AG08395 (cell line): Measurements from ENCODE around the gene COL6A3.

Experiments
- DNase-seq: peaks from one replicate; pipeline ENCODE4 v3.0.0; 2012; ENCODE audit warnings: mixed read lengths, low spot score

The COL6A3 gene, protein sequence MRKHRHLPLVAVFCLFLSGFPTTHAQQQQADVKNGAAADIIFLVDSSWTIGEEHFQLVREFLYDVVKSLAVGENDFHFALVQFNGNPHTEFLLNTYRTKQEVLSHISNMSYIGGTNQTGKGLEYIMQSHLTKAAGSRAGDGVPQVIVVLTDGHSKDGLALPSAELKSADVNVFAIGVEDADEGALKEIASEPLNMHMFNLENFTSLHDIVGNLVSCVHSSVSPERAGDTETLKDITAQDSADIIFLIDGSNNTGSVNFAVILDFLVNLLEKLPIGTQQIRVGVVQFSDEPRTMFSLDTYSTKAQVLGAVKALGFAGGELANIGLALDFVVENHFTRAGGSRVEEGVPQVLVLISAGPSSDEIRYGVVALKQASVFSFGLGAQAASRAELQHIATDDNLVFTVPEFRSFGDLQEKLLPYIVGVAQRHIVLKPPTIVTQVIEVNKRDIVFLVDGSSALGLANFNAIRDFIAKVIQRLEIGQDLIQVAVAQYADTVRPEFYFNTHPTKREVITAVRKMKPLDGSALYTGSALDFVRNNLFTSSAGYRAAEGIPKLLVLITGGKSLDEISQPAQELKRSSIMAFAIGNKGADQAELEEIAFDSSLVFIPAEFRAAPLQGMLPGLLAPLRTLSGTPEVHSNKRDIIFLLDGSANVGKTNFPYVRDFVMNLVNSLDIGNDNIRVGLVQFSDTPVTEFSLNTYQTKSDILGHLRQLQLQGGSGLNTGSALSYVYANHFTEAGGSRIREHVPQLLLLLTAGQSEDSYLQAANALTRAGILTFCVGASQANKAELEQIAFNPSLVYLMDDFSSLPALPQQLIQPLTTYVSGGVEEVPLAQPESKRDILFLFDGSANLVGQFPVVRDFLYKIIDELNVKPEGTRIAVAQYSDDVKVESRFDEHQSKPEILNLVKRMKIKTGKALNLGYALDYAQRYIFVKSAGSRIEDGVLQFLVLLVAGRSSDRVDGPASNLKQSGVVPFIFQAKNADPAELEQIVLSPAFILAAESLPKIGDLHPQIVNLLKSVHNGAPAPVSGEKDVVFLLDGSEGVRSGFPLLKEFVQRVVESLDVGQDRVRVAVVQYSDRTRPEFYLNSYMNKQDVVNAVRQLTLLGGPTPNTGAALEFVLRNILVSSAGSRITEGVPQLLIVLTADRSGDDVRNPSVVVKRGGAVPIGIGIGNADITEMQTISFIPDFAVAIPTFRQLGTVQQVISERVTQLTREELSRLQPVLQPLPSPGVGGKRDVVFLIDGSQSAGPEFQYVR (N-terminal part only)

DNA sequence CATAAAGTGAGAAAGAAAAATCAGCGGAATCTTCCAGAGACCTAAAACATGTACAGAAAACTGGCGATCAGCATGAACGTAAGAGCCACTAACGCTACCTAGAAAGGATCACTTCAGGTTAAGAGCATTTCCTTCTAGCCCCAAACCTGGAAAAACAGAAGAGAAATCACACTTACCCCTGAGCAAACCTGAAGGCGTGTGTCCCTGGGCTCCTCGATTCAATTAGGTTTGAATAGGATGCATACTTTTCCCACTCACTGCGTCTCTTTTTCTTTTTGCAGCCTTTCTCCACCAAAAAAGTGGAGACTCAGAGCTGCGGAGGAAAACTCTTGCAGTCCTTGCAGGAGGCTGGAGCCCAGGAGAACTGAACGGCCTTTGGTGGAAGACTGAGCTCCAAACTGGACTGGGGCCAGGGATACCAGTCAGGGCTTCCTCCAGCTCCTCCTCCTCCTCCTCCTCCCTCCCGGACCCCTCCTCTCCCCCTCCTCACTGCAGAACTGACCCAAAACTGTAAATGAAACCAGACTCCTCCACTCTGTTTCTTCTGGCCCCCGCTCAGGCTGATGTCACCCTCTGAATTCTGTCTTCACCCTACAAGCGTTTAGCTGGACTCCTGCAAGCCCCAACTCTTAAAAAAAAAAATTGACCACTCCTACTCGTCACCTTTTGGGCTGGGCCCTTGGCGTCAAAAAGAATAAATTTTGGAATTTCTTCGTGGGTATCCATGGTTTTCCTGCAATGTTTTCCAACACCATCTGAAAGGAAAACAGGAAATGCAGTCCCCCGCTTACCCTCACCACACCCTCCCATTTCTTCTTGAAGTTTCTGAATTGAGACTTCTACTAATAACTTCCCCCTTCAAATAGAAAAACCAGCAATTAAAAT lies at the start of gene COL6A3:
TSS of gene COL6A3 (minus strand) at position 388 of the 885 bp plus-strand sequence. CDS start 17,347 bp downstream, outside the sequence.
- DNase-seq, result peak; percentile 73

DNA sequence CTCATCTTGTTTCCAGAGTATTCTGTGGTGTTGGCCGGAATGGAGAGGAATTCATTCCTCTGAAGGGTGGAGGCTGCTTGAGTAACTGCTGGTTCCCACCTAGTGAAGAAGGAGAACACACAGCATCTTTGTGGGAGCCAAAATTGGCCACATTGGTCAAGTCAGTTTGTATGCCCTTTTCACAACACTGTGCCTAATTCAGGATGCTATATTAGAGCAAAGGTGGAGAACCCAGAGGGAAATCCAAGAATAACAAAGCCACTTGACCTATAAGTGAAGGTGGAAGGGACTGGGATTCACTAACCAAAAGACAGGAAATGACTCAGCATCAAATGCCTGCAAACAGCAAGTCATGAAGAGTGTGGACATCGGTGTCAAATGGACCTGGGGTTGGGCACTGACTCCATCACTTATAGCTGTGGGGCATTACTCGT lies 45.8 kb upstream of the COL6A3 start:
- DNase-seq, result peak; percentile 63

DNA sequence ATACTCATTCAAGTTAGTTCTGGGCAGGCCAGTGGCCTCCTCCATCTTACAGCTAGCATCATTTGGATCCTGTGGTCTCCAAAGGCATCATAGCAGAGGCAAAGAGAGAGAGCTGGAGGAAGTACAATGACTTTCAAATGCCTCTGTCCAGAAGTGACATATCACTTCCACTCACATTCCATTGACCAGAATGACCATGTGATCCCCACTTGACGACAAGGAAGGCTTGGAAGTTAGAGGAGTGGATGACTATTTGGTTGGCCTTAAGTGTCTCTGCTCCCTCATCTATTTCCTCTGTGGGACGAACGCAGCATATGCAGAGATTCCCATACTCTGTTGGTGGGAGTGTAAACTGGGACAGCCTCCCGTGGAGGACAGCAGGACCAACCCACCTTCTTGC lies 45.3 kb upstream of the COL6A3 start:
- no peak for DNase-seq

DNA sequence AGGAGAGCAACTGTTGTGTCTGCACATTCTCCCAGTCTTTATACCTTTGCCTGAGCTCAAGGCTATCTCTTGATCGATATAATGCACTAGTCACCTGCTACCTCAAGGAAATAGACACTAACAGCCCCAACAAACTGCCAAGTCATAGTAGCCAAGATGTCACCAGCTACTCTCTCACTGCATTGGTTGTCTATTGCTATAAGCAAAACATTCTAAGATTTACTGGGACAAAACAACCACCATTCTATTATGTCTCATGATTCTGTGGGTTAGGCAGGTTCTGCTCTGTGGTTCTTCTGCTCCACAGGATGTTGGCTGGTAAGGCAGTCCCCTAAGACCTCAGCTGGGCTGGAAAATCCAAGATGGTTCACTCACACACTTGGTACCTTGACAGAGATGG lies 44.6 kb upstream of the COL6A3 start:
- DNase-seq, result no peak

DNA sequence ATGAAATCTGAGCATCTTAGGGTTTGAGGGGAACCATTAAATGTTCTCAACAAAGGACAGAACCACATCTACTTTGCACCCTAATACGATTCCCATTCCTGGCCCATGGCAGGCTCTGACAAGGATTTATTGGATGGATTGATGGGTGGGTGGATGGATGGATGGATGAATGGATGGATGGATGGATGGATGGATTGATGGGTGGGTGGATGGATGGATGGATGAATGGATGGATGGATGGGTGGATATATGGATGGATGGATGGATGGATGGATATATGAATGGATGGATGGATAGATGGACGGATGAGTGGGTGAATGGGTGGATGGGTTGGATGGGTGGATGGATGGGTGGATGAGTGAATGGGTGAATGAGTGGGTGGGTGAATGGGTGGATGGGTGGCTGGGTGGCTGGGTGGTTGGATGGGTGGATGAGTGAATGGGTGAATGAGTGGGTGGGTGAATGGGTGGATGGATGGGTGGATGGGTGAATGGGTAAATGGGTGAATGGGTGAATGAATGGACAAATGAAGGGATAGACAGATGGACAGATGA lies 43.5 kb upstream of the COL6A3 start:
- no peak for DNase-seq

DNA sequence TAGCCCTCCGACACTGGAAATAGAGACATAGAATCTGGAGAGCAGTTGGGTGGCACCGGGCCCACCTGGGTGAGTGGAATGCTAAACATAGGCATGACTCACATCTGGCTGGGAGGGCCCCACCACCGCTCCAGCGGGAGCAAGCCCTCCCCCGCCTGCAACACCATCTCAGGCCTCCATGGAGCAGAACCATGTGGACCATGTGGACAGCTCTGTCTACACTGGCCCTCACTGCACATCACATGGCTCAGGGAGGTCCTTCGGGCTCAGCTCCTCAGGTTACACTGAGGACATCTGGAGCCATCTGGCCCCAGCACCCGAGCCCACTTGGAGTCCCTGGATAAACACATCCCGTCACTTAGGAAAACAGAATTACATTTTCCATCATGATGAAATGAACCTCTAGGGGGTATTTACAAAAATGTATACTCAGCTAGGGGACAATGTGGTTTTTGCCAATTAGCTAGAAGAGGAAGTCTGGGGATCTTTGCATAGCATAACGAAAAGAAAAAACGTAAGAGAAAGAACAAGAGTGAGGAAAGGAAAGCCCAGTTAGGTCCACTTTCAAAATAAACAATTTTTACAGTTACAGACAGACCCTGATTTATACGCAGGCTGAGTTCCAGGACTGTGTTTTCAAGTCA lies 42.4 kb upstream of the COL6A3 start:
- DNase-seq, result peak; percentile 89

DNA sequence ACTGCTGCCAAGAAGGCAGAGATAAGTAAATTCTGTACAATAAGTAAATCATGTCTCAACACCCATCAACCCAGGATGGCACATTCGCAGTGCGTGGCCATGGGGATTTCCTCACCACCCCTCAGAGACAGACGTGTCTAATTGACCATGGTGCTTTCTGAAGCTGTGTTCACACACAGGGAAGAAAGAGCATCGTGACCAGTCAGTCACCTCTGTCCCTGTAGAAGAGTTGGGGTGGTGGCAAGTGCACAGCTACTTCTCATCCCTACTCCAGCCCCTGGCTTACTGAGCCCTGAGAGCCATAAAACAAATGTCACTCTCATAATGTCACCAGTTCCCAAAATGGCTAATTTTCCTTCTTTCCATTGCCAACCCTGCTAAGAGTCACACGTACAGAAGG lies 41.8 kb upstream of the COL6A3 start:
- no peak for DNase-seq

DNA sequence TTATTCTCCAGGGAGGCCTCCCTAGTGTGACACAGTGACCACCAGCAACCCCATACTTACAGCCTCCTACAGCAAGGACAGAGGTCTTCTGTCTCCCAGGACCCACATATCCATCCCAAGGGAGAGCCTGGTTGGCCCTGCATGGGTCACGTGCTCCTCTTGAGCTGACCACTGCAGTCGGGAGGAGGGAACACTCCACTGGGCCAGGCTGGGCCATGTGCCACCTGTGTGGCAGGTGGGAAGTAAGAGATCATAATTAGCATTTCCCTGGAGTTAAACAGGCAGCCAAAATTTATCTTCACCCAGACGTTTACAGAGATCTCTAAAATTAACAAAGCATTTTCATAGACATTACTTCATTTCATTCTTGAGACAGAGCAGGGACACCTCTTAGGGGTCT lies 39.7 kb upstream of the COL6A3 start:
- DNase-seq, result no peak

DNA sequence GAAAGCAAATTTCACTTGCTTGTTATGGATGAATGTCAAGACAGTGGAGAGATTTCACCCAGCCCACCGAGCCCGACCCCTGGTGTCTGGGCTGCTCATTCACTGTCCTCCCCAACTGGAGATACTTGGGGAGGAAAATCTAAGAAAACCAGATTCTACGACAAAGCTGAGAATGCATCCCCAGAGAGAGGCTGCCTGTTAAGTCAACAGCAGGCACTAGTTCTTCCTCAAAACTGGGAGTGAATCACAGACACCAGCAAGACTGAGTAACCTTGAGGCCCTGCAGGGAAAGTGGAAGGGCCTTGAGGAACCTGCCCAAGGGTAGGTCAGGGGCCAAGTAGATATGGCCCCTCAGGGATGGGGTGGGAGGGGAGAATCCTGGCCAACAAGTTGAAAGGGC lies 38.9 kb upstream of the COL6A3 start:
- DNase-seq, result no peak

DNA sequence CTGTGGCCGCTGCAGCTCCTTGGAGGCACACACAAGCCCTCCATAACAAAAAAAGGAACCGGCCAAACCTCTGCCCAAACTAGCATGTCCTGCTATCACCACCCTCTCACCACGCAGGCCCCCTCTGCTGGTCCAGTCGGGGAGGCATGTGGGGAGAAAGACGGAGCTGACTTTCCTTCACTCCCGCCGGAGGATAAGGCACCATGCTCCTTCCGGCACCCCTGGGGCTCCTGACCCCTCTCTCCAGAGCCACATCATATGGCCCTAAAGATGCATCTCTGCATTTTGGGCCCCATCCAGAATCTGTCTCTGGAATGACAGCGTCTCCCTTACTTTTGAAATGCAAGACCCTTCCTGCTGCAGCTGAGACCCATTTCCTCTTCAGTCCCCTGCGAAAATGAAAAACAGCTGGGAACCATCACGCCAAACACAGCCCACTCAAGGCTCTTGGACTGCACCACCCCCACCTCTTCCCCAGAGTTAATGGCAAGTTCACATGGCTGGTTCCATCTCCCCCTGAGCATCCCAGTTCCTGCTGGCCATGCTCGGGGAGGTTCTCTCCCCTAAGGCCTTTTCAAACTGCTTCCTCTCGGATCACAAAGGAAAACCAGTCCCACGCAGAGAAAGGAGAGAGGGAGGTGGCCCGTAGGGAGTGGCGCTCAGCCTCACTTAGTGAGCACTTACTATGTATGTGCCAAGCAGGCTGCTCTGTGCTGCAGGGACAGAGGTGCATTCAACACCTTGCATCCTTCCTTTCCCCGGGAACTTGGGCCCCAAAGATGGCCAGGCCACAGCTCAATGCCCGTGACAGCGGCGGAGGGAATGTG lies 37.9 kb upstream of the COL6A3 start:
- DNase-seq, result peak; percentile 63

DNA sequence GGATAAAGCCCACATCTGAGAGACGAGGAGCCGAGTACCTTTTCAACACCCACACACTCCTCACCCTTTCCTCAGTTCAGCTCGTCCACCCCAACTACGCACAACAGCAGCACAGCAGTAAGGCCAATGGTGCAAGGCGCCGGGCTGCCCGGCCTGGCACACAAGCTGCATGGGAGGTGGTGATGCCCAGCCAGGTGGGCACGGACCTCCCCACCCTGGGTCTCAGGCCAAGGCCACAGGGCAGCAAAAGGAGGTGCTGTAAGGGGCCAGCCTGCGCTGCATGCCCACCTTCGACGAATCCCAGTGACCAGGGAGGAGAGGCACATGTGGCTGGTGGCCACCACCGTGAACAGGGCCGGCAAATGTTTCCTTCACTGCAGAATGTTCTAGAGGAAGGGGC lies 36.6 kb upstream of the COL6A3 start:
- no peak for DNase-seq

DNA sequence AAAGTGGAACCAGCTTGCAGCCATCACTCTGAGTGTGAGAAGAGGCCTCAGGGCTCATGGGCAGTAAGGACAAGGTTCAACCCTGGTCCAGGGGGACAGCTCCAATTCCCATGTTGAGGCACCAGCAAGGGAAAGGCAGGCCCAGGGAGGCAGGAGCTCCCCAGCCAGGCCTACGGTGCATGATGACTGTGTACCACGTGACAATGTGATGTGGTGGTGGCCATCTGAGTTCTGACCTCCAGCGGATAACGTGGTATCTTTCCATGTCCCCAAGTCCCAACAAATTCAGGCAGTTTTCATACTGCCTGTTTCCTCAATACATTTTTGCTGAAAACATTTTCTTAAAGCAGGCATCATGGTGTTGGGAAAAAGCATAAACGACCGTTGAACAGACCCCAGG lies 36.1 kb upstream of the COL6A3 start:
- no peak for DNase-seq

DNA sequence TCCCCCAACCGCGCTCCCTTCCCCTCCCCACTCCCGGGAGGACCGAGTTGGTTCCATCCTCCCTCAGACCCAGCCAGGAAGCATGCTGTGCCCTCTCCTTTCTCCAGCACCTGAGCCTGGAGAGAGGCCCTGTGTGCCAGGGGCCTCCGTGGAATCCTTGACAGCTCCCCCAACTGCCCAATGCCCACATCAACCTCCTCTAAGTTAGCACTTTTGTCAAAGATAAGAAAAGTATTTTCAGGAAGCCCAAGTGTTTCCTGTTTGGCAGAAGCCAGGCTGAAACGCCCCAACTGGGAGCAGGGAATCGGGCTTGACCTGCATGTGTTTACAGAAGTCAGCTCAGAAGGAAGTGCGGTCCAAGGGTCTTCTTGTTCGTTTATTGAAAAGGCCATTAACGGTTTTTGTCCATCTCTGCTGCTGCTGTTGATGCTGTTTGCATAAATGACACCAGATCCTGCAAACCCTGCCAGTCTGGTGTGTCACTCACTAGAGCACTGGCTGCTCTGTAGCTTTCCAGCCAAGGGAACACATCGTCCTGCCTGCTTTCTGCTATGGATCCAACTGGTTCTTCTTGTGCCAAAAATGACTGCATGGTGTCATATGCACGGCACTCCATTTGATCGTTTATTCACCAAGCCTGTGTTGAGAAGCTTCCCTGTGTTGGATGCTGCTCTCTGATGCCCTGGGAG lies 35.4 kb upstream of the COL6A3 start:
- DNase-seq, result peak; percentile 6

DNA sequence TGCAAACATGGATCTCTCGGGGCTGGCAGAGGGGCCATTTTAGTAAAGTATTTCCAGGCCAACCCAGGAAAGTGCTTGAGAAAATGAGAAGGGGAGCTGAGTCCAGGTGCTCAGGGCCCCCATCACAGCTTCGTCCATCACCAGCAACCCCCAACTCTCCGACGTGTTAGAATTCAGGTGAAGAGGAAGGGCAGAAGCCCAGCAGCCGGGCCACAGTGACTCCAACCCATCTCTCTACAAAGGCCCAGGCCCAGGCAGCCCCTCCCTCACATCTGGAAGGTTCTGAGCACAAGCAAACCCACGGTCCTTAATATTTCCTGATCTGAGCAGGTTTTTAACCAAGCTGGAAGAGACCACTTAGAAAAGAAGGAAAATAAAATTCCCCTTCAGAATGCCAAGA lies 34.7 kb upstream of the COL6A3 start:
- DNase-seq, result no peak

DNA sequence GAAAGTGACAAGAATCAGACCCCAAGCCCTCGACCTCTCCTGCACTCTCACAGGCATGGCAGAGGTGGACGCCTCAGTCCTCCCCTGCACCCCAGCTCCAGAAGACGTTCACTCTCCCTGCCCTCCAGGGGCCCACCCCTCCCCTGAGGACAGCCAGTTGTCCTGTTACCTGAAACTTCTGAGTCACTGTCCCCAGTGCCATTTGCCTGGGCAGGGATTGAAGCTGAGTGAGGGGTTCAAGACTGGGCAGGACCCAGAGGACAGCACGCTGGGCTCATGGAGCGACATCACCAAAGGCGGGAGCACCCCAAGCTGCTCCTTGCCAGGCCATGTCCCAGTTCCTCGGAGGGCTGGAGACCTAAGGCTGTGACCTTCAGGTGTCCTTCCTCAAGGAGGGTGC lies 34.2 kb upstream of the COL6A3 start:
- DNase-seq, result no peak

DNA sequence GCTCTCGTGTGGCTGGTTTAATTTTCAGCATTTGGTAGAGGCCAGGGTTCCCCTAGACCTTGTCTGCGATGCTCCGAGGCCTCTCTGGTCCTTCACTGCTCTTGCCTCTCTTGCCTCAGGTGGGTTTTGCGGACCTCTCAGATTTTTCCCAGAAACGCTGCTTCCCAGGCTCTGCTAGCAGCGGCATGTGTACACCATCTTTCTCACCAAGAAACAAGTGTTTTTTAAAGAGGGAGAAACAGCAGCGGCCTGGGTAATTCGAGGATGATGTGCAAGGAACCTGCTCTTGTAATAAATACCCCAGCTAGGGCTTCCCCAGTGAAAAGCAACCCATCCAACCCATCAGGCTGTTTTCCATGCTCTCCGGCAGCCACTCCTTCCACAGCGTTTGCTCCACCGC lies 33.5 kb upstream of the COL6A3 start:
- DNase-seq, result no peak

DNA sequence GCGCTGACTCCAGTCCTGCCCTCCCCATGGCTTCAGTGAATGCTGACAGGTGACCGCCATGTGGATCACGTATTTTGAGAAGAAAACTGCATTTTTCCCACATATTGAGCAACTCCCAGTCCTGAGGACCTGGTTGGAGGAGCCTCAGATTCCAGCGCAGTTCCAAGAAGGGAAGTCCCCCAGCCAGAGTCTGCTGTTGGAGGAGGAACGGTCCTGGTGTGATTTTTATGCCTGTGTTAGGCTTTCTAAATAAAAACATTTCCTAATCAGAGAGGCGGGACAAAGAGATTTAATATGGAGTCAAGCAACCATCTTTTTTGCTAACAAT lies 32.3 kb upstream of the COL6A3 start:
- peak; percentile 52 for DNase-seq

DNA sequence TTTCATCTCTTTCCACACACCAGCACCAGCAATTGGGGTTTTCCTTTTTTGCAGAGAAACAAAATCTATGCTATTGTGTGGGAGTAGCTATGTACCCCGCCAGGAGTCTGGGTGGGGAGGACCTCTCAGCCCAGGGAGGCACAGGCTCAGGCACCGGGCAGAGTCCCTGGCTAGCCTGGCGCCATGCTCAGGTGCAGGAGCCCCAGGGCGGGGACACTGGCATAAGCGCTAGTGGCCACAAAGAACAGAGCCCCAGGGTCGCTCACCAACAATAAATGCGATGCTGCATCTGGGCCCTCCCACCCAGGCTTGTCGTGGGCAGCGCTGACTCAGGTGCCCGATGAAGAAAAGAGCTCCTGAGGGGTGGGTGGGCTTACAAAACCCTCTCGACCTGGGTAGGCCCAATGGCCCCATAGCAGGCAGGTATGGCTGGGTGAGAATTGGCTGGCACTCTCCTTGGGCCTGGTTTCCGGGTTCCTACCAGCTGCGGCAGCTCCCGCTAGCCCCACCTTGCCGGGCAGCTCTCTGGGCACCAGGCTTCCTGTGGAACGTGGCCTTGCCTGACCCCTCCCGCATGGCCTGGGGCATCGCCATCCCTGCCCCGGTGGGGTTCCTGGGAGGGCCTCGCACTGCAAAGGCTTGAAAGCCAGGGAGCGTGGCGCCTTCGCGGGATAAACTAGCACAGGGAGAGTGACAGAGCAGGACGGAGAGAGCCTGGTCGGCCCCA lies 31.8 kb upstream of the COL6A3 start:
- DNase-seq, result no peak
